Activated CD4-positive, alpha-beta T cell treated with anti-CD3 and anti-CD28 coated beads for 1 hour (primary cell): ENCODE measurements around the gene BPTF.
"Not testable (repeated sequence)": the region's sequence is repeated elsewhere in the genome, so short reads cannot be mapped to it uniquely, and the experiment has no call there.

Experiments
- DNase-seq: peaks from one replicate; pipeline ENCODE4 v3.0.0-alpha.2; 2020

BPTF gene

DNA sequence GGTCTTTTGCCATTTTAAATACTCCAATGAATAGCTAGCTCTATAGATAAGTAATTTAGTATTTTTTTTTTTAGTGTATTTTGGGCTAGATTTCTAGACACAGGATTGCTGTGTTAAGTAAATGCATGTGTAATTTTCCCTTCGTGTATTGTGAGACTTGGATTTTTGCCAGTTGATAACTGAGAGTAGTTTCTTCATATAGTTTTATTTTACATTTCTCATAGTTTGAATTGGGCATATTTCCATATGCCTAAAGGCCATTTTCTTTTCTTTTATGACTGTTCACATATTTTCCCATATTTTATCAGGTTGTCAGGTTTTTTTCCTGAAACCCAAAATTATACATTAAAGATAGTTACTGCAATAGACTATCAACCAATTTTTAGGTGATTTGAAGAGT is 59.4 kb downstream of the BPTF start:
- no peak for DNase-seq

DNA sequence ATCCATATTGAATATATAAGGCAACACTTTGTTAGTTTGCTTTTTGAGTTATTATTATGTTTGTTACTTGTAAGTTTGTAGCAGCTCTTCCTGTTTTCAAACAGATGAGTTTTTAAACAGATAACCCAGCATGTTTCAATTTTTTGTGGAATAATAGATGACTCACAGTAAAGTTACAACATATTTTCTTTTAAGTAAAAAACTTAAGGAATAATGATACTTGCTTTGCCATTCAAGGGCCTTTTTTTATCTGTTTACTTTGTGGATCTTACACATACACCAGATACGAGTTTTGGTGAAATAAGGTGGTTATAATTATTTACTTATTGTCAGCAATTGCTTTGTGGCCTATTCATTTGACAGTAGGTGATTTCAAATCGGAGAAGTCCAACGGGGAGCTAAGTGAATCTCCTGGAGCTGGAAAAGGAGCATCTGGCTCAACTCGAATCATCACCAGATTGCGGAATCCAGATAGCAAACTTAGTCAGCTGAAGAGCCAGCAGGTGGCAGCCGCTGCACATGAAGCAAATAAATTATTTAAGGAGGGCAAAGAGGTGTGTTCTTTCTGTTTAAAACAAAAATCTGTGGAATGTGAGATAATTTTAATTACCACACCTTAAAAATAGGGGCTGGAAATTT is 66.3 kb downstream of the BPTF start:
- no peak for DNase-seq

DNA sequence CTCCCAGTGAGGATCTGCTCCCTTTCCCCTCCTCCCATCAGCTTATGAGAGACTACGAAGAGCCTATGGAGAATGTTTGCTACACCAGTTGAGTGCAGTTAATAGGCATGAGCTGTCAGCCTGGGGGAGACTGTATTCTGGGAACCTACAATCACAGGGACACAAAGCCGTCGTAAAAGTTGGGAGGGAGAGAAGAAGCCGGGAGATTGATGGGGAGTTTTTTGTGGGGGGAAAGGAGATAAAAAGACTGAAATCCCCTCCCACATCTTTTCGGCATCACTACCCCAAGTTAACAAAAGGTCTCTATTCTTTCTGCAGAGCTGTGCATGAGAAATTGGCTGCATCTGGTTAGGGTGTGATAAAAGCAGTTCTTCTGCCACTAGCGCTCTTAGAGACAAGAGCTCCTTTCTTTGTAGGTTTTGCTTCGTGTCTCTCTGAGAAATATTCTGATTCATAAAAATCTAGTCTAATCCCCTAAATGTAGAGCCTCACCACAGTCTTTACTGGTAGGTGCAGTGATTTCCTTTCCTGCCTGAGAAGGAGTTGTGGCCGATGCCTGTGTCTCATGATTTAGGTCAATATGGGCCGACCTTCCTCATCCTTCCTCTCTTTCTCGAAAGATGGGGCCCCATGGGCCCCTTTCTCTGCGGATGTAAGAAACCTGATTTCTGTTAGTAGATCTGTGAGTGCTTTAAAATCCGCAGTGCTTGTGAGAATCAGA is 77.4 kb downstream of the BPTF start:
- DNase-seq: no peak

DNA sequence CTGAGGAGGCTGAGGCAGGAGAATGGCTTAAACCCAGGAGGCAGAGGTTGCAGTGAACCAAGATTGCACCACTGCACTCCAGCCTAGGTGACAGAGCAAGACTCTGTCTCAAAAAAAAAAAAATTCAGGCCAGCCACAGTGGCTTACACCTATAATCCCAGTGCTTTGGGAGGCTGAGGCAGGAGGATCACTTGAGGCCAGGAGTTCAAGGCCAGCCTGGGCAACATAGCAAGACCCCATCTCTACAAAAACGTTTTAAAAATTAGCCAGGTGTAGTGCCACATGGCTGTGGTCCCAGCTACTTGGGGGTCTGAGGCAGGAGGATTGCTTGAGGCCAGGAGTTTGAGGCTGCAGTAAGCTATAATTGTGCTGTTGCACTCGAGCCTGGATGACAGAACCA is 80.0 kb downstream of the BPTF start:
- not testable (repeated sequence) for DNase-seq

DNA sequence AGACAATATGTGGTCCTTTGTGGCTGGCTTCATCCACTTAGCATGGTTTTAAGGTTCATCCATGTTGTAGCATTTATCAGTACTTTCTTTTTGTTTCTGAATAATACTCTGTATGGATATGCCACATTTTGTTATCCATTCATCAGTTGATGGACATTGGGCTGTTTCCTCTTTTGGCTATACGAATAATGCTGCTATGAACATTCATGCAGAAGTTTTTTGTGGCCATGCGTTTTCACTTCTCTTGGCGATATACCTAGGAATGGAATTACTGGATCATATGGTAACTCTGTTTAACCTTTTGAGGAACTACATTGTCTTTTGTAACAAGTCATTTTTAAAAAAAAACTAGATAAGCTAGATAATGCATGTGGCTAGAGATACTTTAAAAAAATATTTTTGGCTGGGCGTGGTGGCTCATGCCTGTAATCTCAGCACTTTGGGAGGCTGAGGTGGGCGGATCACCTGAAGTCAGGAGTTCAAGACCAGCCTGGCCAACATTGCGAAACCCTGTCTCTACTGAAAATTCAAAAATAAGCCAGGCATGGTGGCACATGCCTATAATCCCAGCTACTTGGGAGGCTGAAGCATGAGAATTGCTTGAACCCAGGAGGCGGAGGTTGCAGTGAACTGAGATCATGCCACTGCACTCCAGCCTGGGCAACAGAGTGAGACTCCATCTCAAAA is 85.0 kb downstream of the BPTF start:
- DNase-seq: not testable (repeated sequence)

DNA sequence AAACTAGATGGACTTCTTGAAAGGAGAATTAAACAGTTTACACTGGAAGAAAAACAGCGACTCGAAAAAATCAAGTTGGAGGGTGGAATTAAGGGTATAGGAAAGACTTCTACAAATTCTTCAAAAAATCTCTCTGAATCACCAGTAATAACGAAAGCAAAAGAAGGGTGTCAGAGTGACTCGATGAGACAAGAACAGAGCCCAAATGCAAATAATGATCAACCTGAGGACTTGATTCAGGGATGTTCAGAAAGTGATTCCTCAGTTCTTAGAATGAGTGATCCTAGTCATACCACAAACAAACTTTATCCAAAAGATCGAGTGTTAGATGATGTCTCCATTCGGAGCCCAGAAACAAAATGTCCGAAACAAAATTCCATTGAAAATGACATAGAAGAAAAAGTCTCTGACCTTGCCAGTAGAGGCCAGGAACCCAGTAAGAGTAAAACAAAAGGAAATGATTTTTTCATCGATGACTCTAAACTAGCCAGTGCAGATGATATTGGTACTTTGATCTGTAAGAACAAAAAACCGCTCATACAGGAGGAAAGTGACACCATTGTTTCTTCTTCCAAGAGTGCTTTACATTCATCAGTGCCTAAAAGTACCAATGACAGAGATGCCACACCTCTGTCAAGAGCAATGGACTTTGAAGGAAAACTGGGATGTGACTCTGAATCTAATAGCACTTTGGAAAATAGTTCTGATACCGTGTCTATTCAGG is 85.9 kb downstream of the BPTF start:
- no peak for DNase-seq

DNA sequence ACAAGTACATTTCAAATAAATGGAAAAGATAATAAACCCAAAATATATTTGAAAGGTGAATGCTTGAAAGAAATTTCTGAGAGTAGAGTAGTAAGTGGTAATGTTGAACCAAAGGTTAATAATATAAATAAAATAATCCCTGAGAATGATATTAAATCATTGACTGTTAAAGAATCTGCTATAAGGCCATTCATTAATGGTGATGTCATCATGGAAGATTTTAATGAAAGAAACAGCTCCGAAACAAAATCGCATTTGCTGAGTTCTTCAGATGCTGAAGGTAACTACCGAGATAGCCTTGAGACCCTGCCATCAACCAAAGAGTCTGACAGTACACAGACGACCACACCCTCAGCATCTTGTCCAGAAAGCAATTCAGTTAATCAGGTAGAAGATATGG is 86.8 kb downstream of the BPTF start:
- DNase-seq: no peak

DNA sequence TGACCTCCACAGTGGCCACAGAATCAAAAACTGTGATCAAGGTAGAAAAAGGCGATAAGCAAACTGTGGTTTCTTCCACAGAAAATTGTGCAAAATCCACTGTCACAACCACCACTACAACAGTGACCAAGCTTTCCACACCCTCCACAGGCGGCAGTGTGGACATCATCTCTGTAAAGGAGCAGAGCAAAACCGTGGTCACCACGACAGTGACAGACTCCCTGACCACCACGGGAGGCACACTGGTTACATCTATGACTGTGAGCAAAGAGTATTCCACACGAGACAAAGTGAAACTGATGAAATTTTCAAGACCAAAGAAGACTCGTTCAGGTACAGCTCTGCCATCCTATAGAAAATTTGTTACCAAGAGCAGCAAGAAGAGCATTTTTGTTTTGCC is 87.4 kb downstream of the BPTF start:
- no peak for DNase-seq

DNA sequence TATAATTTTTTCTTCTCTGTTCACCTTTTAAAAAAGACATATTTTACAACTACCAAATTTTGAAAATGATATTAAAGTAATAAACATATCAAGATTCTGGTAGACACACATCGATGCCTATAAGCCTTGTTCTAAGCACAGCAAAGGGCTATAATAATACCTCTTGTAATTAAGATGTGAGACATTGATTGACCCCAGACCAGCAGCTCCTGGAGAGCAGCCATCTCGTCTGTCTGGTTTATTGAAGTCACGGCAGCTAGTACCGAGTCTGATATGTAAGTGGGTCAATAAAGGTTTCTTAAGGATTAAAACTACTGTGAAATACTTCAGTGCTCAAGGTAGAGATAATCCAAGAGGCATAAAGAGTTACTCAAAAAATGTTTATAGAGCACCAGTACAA is 94.9 kb downstream of the BPTF start:
- DNase-seq: no peak

DNA sequence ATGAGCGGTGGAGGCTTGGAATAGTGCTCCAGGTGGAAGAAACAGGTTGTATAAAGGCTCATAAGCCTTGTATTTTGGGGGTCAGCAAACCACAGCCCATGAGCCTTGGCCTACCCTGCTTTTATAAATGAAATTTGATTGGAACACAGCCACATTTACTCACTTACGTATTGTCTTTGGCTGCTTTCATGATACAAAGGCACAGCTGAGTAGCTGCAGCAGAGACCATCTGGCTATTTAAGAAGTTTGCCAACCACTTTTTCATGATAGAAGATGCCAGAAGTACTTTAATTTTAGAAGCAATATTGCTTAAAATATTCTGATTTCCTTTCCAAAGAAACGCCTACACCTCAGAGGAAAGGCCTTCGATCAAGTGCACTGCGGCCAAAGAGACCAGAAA is 97.2 kb downstream of the BPTF start:
- DNase-seq: no peak

DNA sequence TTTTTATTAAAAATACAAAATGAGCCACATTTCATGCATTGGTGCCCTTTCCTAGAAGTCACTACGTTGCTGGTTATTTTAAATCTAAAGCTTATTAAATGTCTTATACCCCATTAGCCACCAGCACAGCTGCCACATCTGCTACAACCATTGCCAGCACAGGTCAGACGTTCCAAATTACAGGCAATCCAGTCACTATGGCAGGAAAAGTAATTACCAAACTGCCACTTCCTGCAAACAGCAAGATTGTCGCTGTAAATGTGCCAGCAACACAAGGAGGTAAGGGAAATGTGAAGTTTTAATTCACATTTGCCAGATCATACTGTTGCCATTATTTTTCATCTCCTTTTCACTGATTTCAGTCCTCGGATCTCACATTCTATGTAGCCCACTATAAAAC is 103.5 kb downstream of the BPTF start:
- not testable (repeated sequence) for DNase-seq

DNA sequence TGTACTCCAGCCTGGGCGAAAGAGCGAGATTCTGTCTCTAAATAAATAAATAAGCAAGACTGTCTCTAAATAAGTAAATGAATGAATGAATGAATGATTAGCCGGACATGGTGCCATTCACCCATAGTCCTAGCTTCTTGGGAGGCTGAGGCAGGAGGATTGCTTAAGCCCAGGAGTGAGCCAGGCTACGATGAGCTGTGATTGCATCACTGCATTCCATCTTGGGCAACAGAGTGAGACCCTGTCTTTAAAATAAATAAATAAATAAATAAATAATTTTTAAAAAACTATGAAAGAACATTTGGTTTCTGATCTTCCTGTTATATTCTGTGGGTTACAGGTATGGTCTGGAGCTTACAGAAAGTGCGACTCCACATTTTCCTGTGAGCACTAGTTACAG is 105.9 kb downstream of the BPTF start:
- no peak for DNase-seq

DNA sequence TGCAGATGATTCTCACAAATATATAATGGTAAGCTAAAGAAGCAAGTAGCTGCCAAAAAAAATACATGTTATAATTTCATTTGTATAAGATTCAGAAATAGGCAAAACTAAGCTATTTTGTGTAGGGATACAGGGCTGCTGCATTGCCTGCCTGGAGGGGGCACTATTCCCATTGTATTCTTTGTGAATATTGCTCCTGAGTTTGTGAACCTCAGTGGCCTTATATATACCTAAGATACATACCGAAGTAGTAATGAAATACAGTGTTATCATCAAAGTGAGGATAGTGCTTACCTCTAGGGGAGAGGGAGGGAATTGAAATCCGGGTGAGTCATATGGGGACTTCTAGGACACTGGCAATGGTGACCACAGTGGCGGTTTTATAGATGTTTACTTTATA is 117.5 kb downstream of the BPTF start:
- no peak for DNase-seq

DNA sequence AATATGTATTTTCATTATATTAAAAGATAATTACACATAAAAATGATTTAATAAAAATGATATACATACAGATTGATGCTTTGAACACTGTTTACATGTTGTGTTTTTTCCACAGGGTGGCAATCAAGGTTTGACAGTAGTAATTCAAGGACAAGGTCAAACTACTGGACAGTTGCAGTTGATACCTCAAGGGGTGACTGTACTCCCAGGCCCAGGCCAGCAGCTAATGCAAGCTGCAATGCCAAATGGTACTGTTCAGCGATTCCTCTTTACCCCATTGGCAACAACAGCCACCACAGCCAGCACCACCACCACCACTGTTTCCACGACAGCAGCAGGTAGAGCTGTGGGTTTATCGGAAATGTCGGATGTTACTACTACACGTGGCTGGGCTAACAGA is 118.7 kb downstream of the BPTF start:
- no peak for DNase-seq

DNA sequence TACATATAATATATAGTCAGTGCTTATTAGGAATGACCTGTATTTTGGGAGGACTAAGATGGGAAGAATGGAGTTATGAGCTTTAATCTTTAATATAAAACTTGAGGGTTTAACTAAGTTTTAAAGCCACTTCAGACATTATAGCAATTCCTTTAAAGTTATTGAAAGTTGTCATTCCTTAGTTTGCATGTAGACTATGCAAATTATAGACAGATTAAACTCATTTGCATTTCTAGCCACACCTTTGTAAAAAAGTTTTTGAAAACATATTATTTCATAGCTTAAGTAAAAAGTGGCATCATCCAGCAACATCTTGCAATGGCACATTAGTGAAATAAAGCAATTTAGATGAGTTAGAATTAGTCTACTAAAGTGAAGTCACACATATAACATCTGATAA is 121.2 kb downstream of the BPTF start:
- DNase-seq: no peak

DNA sequence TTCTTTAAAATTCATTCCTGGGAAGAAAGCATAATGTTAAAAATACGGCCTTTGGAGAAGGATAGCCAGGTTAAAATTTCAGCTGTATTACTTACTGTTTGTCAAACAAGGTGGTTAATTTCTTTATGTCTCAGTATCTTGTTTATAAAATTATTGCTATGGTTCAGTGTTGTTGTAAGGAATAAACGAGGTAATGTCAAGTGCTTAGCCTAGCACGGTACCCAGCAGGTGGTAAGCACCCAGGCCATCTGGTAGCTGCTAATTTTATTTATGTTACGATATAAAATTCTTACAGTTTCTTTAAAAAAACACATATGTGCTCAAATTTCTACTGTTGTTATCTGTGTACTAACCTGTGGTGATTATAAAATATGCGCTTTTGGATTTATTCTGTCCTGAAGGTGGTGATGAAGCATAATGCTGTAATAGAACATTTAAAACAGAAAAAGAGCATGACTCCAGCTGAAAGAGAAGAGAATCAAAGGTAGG is 122.1 kb downstream of the BPTF start:
- DNase-seq: no peak

DNA sequence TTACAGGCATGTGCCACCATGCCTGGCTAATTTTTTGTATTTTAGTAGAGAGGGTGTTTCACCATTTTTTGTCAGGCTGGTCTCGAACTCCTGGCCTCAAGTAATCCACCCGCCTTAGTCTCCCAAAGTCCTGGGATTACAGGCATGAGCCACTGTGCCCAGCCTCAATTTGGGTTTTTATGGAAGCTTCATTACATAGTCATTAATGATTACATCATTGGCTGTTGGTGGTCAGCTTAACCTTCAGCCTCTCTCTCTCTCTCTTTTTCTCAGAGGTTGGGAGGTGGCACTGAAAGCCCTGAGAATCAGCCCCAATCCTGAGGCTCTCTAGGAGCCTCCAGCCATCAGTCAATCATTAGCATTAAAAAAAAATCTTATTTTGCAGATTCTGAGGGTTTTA is 125.6 kb downstream of the BPTF start:
- DNase-seq: no peak

DNA sequence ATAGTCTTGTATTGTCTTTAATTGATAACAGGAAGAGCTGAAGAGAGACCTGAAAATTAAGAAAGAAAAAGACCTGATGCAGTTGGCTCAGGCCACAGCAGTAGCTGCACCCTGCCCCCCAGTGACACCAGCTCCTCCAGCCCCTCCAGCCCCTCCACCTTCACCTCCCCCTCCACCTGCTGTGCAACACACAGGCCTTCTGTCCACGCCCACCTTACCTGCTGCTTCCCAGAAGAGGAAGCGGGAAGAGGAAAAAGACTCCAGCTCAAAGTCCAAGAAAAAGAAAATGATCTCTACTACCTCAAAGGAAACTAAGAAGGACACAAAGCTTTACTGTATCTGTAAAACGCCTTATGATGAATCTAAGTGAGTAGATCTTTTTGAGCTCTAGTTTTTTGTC is 134.2 kb downstream of the BPTF start:
- no peak for DNase-seq

DNA sequence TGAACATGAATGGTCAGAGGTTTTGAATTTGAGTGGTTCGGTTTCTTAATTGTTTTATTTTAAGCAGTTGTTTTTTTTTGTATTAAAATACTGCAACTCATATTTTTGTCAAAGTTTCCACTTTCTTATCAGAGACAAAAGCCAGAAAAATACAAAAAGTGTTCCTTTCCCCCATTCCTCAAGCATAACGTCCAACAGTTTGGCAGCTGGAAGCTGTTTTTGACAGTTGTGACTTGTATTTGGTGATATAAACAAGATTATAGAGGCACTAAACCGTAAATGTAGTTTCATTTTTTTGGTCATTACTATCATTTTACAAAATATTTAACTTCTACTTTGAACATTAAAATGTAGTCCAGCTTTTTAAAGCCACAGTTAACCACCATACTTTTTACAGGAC is 135.0 kb downstream of the BPTF start:
- not testable (repeated sequence) for DNase-seq

DNA sequence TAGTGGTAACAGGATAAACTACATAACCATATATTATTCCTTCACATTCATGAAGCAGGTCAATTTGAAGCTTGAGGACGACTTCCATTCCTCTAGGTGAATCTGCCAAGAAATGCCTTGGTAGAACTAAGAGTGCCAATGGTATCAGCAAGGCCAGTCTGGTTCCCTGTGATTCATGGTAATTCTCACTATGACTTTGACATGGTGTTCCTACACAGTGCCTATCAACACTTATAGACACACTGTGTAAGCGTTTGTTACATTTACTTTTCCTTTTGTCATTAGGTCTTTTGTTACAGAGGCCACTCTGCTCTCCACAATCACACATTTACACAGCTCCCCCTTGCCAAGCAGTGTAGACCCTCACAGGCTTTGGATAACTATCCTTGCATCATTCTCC is 136.9 kb downstream of the BPTF start:
- DNase-seq: not testable (repeated sequence)

DNA sequence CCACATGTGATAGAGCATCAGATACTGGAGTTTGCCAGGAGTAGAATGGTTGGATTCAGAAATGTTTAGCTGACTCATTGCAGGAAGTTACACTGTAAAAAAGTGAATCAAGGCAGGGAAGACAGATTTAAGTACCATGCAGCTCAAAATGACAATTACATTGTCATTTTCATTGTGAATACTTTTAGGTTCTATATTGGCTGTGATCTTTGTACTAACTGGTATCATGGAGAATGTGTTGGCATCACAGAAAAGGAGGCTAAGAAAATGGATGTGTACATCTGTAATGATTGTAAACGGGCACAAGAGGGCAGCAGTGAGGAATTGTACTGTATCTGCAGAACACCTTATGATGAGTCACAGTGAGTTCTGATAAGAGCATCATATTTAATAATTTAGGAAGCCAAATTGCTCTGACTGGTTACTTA is 137.9 kb downstream of the BPTF start:
- DNase-seq: peak; percentile 47

DNA sequence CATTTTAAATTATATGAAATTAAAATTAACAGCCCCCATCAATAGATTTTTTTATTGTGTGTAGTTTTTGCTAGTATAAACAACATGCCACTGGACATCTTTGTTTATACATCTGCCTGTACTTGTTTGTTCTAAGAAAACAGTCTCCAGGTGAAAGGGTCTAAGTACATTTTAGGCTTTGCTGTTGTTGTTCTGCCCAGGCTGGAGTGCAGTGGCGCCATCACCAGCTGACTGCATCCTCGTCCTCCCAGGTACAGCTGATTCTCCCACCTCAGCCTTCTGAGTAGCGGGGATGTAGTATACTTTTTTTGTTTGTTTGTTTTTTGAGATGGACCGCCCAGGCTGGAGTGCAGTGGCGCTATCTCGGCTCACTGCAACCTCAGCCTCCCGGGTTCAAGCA is 145.5 kb downstream of the BPTF start:
- DNase-seq: no peak

DNA sequence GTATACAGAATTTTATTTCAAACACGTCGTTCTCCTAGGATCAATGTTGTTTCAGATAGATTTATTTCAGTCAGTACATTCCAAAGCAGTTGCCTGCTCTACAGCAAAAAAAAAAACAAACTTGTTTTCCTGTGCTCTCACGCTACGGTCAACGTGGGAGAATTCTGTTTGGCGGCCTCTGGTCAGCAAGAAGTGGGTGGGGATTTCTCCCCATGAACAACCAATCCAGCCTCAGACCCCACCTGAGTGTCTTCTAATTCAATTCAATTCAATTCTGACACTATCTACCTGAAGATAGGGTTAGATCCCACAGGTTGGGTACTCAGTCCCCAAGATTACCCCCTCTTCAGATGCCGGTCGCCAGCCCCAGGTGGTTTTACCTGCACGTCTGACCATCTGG is 148.9 kb downstream of the BPTF start:
- DNase-seq: no peak
